ENCODE data around the gene AP1G2.

GRCh38 chr14:23520899-23521533, 46.6 kb downstream of the AP1G2 start:
- TF ChIP-seq CTCF (IDR thresholded peaks at IDR 0.05; ENCODE audit: low read depth, low read length) (no peak), EZH2phosphoT487 (IDR thresholded peaks at IDR 0.05; ENCODE audit: low read depth) (no peak)
